Loucy (cell line): ENCODE results near the gene CUBN.

Source experiments
- CTCF ChIP-seq: fragments of 200-600 bp; sonication (generic); conservative IDR thresholded peaks from 2 replicates; pipeline ENCODE4 v1.5.1; 2014; ENCODE audit warnings: mild to moderate bottlenecking, antibody characterized with exemption, low read length
- EZH2phosphoT487 ChIP-seq: fragments of 200-600 bp; IDR thresholded peaks from 2 replicates; pipeline ENCODE4 v1.6.1; 2018; ENCODE audit warnings: antibody characterized with exemption, mild to moderate bottlenecking, moderate library complexity, borderline replicate concordance

GRCh38 chr10:16804123-16804522, 325.5 kb downstream of the CUBN start:
- no peak for TF ChIP-seq CTCF
- TF ChIP-seq EZH2phosphoT487, result no peak
